ENCODE results near the gene HOXB2.

The HOXB2 gene

DNA sequence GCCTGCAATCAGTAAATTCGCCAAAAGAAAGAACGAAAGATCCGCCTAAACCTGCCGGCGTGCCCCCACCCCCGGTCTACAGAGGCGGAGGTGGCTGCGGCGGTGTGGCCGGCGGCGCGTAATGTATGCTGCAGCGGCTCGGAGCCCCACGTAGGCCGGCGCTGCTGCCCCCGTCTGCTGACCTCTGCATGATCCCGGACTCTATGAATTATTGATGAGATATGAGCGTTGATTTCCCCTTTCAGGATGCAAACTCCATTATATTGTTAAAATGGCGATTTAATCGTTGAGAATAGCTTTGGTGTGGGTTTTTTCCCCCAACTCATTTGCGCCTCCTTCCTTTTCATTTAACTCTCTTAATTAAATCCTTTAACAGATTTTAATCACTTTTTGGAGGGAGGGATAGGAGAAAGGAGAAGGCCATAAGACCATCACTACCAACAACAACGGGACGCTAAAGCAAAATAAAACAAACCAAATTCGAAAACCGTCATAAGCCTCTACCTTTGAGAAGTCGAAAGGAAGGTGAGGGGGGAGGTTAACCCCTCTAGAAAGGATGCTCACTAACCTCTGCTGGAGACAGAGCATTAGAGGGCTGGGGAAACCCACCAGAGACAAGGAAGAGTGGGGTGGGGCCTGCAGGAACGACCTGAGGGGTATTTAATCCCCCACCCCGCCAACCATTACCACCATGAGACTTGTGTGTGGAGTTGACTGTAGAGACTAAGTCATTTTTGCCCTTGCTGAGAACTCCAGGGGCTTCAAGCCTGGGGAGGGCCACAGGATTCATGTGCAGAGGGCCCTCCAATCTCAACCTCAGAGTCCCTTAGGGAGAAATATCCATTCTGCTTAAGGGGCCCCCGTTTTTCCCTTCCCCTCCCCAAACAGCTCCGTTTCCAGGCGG lies 41.7 kb upstream of the HOXB2 start:
- Histone ChIP-seq H3K4me2 (ENCODE audit: low read length) (peak overlapping the region; percentile 60), H3K4me1 (ENCODE audit: control insufficient read depth, low read length) (peaks cover 15% of the 10 kb centered on the region), H3K4me3 (ENCODE audit: low read length) (peak overlapping the region; percentile 57), H3K79me2 (ENCODE audit: control insufficient read depth, low read length) (no peaks in the 10 kb centered on the region), H3K9me3 (ENCODE audit: control insufficient read depth, insufficient read depth, low read length) (no peaks in the 10 kb centered on the region), H3K27me3 (ENCODE audit: control insufficient read depth, low read length) (peaks cover 94% of the 10 kb centered on the region), H4K20me1 (ENCODE audit: control insufficient read depth, insufficient read depth, low read depth, low read length) (peaks cover 7% of the 10 kb centered on the region; the same call in 1 of the 2 replicates), H3F3A (ENCODE audit: control insufficient read depth, insufficient read depth) (no peaks in the 10 kb centered on the region), H3K27ac (ENCODE audit: low read depth, low read length) (no peak overlapping the region), H3K36me3 (ENCODE audit: control insufficient read depth, low read length) (no peaks in the 10 kb centered on the region), H3K9me2 (replicated peaks; ENCODE audit: control insufficient read depth, low read length) (no peaks in the 10 kb centered on the region)
- TF ChIP-seq CTCF (IDR thresholded peaks at IDR 0.05; ENCODE audit: low read depth, low read length, poor library complexity, severe bottlenecking): no peak
- peak; percentile 94 for TF ChIP-seq EZH2phosphoT487 (IDR thresholded peaks at IDR 0.05; ENCODE audit: borderline replicate concordance, low read length)

DNA sequence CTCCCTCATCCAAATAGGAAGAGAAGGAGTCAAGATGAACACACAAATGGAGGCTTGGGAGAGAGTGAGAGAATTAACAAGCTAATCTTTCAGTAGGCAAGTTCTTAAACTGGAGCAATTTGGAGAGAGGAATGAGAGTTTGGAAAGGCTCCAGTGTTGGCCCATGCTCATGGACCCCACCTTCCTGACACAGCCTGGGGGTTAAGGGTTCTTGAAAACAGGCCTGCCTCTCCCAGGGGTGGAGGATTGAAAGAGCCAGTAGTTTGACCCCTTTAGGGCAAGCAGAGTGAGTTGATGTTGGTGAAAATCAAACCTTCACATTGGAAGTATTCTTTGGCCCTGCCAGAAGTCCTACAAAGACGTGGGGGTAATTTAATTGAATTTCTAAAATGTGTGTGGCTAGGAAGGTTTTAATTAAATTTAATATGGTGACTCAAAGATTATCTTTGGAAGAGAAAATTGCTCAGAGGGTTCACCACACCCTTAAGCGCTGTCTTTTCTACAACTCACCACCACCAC lies 39.4 kb upstream of the HOXB2 start:
- Histone ChIP-seq H3F3A (ENCODE audit: control insufficient read depth, insufficient read depth) (peaks cover 9% of the 10 kb centered on the region; the same call in 1 of the 2 replicates), H3K4me2 (ENCODE audit: low read length) (no peak overlapping the region), H3K9me2 (replicated peaks; ENCODE audit: control insufficient read depth, low read length) (no peaks in the 10 kb centered on the region), H3K27ac (ENCODE audit: low read depth, low read length) (no peak overlapping the region), H3K9me3 (ENCODE audit: control insufficient read depth, insufficient read depth, low read length) (no peaks in the 10 kb centered on the region), H3K36me3 (ENCODE audit: control insufficient read depth, low read length) (no peaks in the 10 kb centered on the region), H3K4me3 (ENCODE audit: low read length) (no peak overlapping the region), H3K4me1 (ENCODE audit: control insufficient read depth, low read length) (peaks cover 29% of the 10 kb centered on the region), H3K79me2 (ENCODE audit: control insufficient read depth, low read length) (no peaks in the 10 kb centered on the region), H4K20me1 (ENCODE audit: control insufficient read depth, insufficient read depth, low read depth, low read length) (peaks cover 7% of the 10 kb centered on the region; the same call in 1 of the 2 replicates), H3K27me3 (ENCODE audit: control insufficient read depth, low read length) (peaks cover 95% of the 10 kb centered on the region)
- no peak for TF ChIP-seq EZH2phosphoT487 (IDR thresholded peaks at IDR 0.05; ENCODE audit: borderline replicate concordance, low read length)

- H3K4me3 ChIP-seq (ENCODE audit: low read length): no peak overlapping the region
- H3K79me2 ChIP-seq (ENCODE audit: control insufficient read depth, low read length): no peaks in the 10 kb centered on the region
- no peaks in the 10 kb centered on the region for H3K9me2 ChIP-seq (replicated peaks; ENCODE audit: control insufficient read depth, low read length)
- TF ChIP-seq CTCF (IDR thresholded peaks at IDR 0.05; ENCODE audit: low read depth, low read length, poor library complexity, severe bottlenecking) (no peak), EZH2phosphoT487 (IDR thresholded peaks at IDR 0.05; ENCODE audit: borderline replicate concordance, low read length) (no peak)
- peaks cover 7% of the 10 kb centered on the region; the same call in 1 of the 2 replicates for H4K20me1 ChIP-seq (ENCODE audit: control insufficient read depth, insufficient read depth, low read depth, low read length)
- peaks cover 9% of the 10 kb centered on the region; the same call in 1 of the 2 replicates for H3F3A ChIP-seq (ENCODE audit: control insufficient read depth, insufficient read depth)
- no peaks in the 10 kb centered on the region for H3K9me3 ChIP-seq (ENCODE audit: control insufficient read depth, insufficient read depth, low read length)
- H3K36me3 ChIP-seq (ENCODE audit: control insufficient read depth, low read length): no peaks in the 10 kb centered on the region
- no peak overlapping the region for H3K4me2 ChIP-seq (ENCODE audit: low read length)
- H3K4me1 ChIP-seq (ENCODE audit: control insufficient read depth, low read length): peaks cover 34% of the 10 kb centered on the region
- peaks cover 94% of the 10 kb centered on the region for H3K27me3 ChIP-seq (ENCODE audit: control insufficient read depth, low read length)
- H3K27ac ChIP-seq (ENCODE audit: low read depth, low read length): no peak overlapping the region
Measured at GRCh38 chr17:48583708-48584222, 38.9 kb upstream of the HOXB2 start.

GRCh38 chr17:48582750-48583069 lies 37.8 kb upstream of the HOXB2 start:
- no peaks in the 10 kb centered on the region for H3K9me2 ChIP-seq (replicated peaks; ENCODE audit: control insufficient read depth, low read length)
- no peaks in the 10 kb centered on the region for H3K9me3 ChIP-seq (ENCODE audit: control insufficient read depth, insufficient read depth, low read length)
- TF ChIP-seq CTCF (IDR thresholded peaks at IDR 0.05; ENCODE audit: low read depth, low read length, poor library complexity, severe bottlenecking): no peak
- TF ChIP-seq EZH2phosphoT487 (IDR thresholded peaks at IDR 0.05; ENCODE audit: borderline replicate concordance, low read length): no peak
- peaks cover 9% of the 10 kb centered on the region; the same call in 1 of the 2 replicates for H3F3A ChIP-seq (ENCODE audit: control insufficient read depth, insufficient read depth)
- no peak overlapping the region for H3K27ac ChIP-seq (ENCODE audit: low read depth, low read length)
- no peaks in the 10 kb centered on the region for H3K36me3 ChIP-seq (ENCODE audit: control insufficient read depth, low read length)
- H3K4me3 ChIP-seq (ENCODE audit: low read length): no peak overlapping the region
- H4K20me1 ChIP-seq (ENCODE audit: control insufficient read depth, insufficient read depth, low read depth, low read length): peaks cover 7% of the 10 kb centered on the region; the same call in 1 of the 2 replicates
- no peak overlapping the region for H3K4me2 ChIP-seq (ENCODE audit: low read length)
- H3K4me1 ChIP-seq (ENCODE audit: control insufficient read depth, low read length): peaks cover 34% of the 10 kb centered on the region
- H3K79me2 ChIP-seq (ENCODE audit: control insufficient read depth, low read length): peaks cover under 1% of the 10 kb centered on the region
- peaks cover 83% of the 10 kb centered on the region for H3K27me3 ChIP-seq (ENCODE audit: control insufficient read depth, low read length)

Data from DOHH2 (cell line).